DMS79 (cell line): ENCODE results near the gene SPOP.
"Not testable (repeated sequence)": the region's sequence is repeated elsewhere in the genome, so short reads cannot be mapped to it uniquely, and the experiment has no call there.

Experiments used
- DNase-seq: peaks from one replicate; lab custom pipeline; 2025; lab: John Stamatoyannopoulos, UW

SPOP gene

GRCh38 chr17:49677933-49678847 is at the start of gene SPOP:
Gene SPOP, minus strand, starts transcription at chr17:49678097. Its CDS starts 55,287 bp downstream, at chr17:49622810.
- peak; percentile 97 for DNase-seq

- no peak for DNase-seq
Observed at GRCh38 chr17:49727380-49727779, 49.5 kb upstream of the SPOP start.

GRCh38 chr17:49725452-49726130 is 47.7 kb upstream of the SPOP start:
- no peak for DNase-seq

GRCh38 chr17:49724552-49724951 is 46.7 kb upstream of the SPOP start:
- not testable (repeated sequence) for DNase-seq

- no peak for DNase-seq
Observed at GRCh38 chr17:49723423-49723822, 45.5 kb upstream of the SPOP start.

- DNase-seq, result no peak
Observed at GRCh38 chr17:49722066-49722465, 44.2 kb upstream of the SPOP start.

- no peak for DNase-seq
Observed at GRCh38 chr17:49717371-49717861, 39.5 kb upstream of the SPOP start.

- no peak for DNase-seq
Observed at GRCh38 chr17:49716668-49717364, 38.9 kb upstream of the SPOP start.

- DNase-seq, result no peak
Observed at GRCh38 chr17:49715717-49716279, 37.9 kb upstream of the SPOP start.

GRCh38 chr17:49715216-49715615 is 37.3 kb upstream of the SPOP start:
- DNase-seq, result no peak

- no peak for DNase-seq
Observed at GRCh38 chr17:49708515-49709183, 30.8 kb upstream of the SPOP start.

GRCh38 chr17:49707608-49708514 is 30.0 kb upstream of the SPOP start, which contains the start of gene SLC35B1:
Gene SLC35B1, minus strand, starts transcription at chr17:49707964. Its CDS starts 131 bp downstream, at chr17:49707833.
- peak; percentile 96 for DNase-seq

GRCh38 chr17:49707246-49707607 is 29.3 kb upstream of the SPOP start:
- DNase-seq, result no peak

GRCh38 chr17:49705254-49705653 is 27.4 kb upstream of the SPOP start:
- no peak for DNase-seq

- no peak for DNase-seq
Observed at GRCh38 chr17:49703557-49704277, 25.8 kb upstream of the SPOP start.

GRCh38 chr17:49700960-49701359 is 23.1 kb upstream of the SPOP start:
- no peak for DNase-seq

GRCh38 chr17:49699966-49700575 is 22.2 kb upstream of the SPOP start:
- DNase-seq, result no peak

- no peak for DNase-seq
Observed at GRCh38 chr17:49698005-49698404, 20.1 kb upstream of the SPOP start.

GRCh38 chr17:49696233-49696761 is 18.4 kb upstream of the SPOP start:
- DNase-seq, result no peak
